ENCODE measurements around the gene SCNN1G. TPM values are rescaled to one million over a fixed set of nuclear protein-coding genes. Genes with fewer than 3 reads are reported as not detected.
A peak's percentile ranks its signal among the peaks of the same experiment; 100 is the strongest.

Gene SCNN1G
- total and polyA plus RNA-seq, 2 of the 13 experiments (the other 11 are each of a cell fraction or from before 2014, with no cell fraction given): not detected

GRCh38 chr16:23141959-23142740, 40.4 kb upstream of the SCNN1G start (continued):
- TF ChIP-seq REST (IDR thresholded peaks at IDR 0.05; ENCODE audit: borderline replicate concordance in 1 of 2, low read depth in 1 of 2, low read length in 2 of 2) (no peak), TIGD3 (CRISPR knock-in tag; IDR thresholded peaks at IDR 0.05; ENCODE audit: borderline replicate concordance) (no peak), HNF4A (CRISPR knock-in tag; IDR thresholded peaks at IDR 0.05) (peak; percentile 73), ZNF7 (CRISPR knock-in tag; IDR thresholded peaks at IDR 0.05) (no peak), ZNF704 (CRISPR knock-in tag; IDR thresholded peaks at IDR 0.05; ENCODE audit: borderline replicate concordance) (no peak), ASH2L (IDR thresholded peaks at IDR 0.05; ENCODE audit: insufficient read length, low read depth, low read length) (peak; percentile 78), ZBTB8A (CRISPR knock-in tag; IDR thresholded peaks at IDR 0.05; ENCODE audit: borderline replicate concordance, low read depth) (no peak), ZFP62 (CRISPR knock-in tag; IDR thresholded peaks at IDR 0.05) (no peak), ZNF362 (CRISPR knock-in tag; IDR thresholded peaks at IDR 0.05; ENCODE audit: borderline replicate concordance) (no peak), ATF5 (CRISPR knock-in tag; IDR thresholded peaks at IDR 0.05; ENCODE audit: low read depth) (no peak), ZNF264 (CRISPR knock-in tag; IDR thresholded peaks at IDR 0.05) (no peak), THRA (CRISPR knock-in tag; IDR thresholded peaks at IDR 0.05; ENCODE audit: borderline replicate concordance) (no peak), ZNF749 (CRISPR knock-in tag; IDR thresholded peaks at IDR 0.05; ENCODE audit: borderline replicate concordance) (no peak), ZHX1 (CRISPR knock-in tag; IDR thresholded peaks at IDR 0.05; ENCODE audit: low read depth) (no peak)

Measured in HepG2 (cell line).